ENCODE results near the gene CTNNBIP1.

Gene CTNNBIP1

GRCh38 chr1:9865724-9866123 is 44.3 kb downstream of the CTNNBIP1 start:
- TF ChIP-seq ISL1 (CRISPR knock-in tag; IDR thresholded peaks at IDR 0.05) (no peak), ZFP3 (CRISPR knock-in tag; IDR thresholded peaks at IDR 0.05) (no peak), ARNTL (CRISPR knock-in tag; IDR thresholded peaks at IDR 0.05; ENCODE audit: borderline replicate concordance, low read depth) (no peak), CSRNP3 (CRISPR knock-in tag; IDR thresholded peaks at IDR 0.05) (no peak), TCF4 (CRISPR knock-in tag; IDR thresholded peaks at IDR 0.05; ENCODE audit: borderline replicate concordance) (no peak), BACH2 (CRISPR knock-in tag; IDR thresholded peaks at IDR 0.05; ENCODE audit: borderline replicate concordance) (no peak), PPARA (CRISPR knock-in tag; IDR thresholded peaks at IDR 0.05; ENCODE audit: borderline replicate concordance) (no peak), ZFP30 (CRISPR knock-in tag; IDR thresholded peaks at IDR 0.05) (no peak), OSR1 (CRISPR knock-in tag; IDR thresholded peaks at IDR 0.05) (no peak), PATZ1 (CRISPR knock-in tag; IDR thresholded peaks at IDR 0.05; ENCODE audit: borderline replicate concordance) (no peak), TOX (CRISPR knock-in tag; IDR thresholded peaks at IDR 0.05; ENCODE audit: borderline replicate concordance) (no peak)
- TF ChIP-seq, protein P1, sequence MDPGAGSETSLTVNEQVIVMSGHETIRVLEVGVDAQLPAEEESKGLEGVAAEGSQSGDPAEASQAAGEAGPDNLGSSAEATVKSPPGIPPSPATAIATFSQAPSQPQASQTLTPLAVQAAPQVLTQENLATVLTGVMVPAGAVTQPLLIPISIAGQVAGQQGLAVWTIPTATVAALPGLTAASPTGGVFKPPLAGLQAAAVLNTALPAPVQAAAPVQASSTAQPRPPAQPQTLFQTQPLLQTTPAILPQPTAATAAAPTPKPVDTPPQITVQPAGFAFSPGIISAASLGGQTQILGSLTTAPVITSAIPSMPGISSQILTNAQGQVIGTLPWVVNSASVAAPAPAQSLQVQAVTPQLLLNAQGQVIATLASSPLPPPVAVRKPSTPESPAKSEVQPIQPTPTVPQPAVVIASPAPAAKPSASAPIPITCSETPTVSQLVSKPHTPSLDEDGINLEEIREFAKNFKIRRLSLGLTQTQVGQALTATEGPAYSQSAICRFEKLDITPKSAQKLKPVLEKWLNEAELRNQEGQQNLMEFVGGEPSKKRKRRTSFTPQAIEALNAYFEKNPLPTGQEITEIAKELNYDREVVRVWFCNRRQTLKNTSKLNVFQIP (CRISPR knock-in tag; IDR thresholded peaks at IDR 0.05; ENCODE audit: borderline replicate concordance, low read depth), result no peak
- ATAC-seq, result no peak

- TF ChIP-seq ZC3H10 (CRISPR knock-in tag; IDR thresholded peaks at IDR 0.05) (no peak), GLIS3 (CRISPR knock-in tag; IDR thresholded peaks at IDR 0.05) (no peak), TOX (CRISPR knock-in tag; IDR thresholded peaks at IDR 0.05; ENCODE audit: borderline replicate concordance) (no peak), TCF4 (CRISPR knock-in tag; IDR thresholded peaks at IDR 0.05; ENCODE audit: borderline replicate concordance) (no peak), ZFP30 (CRISPR knock-in tag; IDR thresholded peaks at IDR 0.05) (no peak), CSDC2 (CRISPR knock-in tag; IDR thresholded peaks at IDR 0.05) (no peak), RARB (CRISPR knock-in tag; IDR thresholded peaks at IDR 0.05) (no peak), ZFP3 (CRISPR knock-in tag; IDR thresholded peaks at IDR 0.05) (no peak), BACH2 (CRISPR knock-in tag; IDR thresholded peaks at IDR 0.05; ENCODE audit: borderline replicate concordance) (no peak), SNAI2 (CRISPR knock-in tag; IDR thresholded peaks at IDR 0.05) (no peak), OSR1 (CRISPR knock-in tag; IDR thresholded peaks at IDR 0.05) (no peak)
- TF ChIP-seq, protein P2, sequence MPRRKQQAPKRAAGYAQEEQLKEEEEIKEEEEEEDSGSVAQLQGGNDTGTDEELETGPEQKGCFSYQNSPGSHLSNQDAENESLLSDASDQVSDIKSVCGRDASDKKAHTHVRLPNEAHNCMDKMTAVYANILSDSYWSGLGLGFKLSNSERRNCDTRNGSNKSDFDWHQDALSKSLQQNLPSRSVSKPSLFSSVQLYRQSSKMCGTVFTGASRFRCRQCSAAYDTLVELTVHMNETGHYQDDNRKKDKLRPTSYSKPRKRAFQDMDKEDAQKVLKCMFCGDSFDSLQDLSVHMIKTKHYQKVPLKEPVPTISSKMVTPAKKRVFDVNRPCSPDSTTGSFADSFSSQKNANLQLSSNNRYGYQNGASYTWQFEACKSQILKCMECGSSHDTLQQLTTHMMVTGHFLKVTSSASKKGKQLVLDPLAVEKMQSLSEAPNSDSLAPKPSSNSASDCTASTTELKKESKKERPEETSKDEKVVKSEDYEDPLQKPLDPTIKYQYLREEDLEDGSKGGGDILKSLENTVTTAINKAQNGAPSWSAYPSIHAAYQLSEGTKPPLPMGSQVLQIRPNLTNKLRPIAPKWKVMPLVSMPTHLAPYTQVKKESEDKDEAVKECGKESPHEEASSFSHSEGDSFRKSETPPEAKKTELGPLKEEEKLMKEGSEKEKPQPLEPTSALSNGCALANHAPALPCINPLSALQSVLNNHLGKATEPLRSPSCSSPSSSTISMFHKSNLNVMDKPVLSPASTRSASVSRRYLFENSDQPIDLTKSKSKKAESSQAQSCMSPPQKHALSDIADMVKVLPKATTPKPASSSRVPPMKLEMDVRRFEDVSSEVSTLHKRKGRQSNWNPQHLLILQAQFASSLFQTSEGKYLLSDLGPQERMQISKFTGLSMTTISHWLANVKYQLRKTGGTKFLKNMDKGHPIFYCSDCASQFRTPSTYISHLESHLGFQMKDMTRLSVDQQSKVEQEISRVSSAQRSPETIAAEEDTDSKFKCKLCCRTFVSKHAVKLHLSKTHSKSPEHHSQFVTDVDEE (CRISPR knock-in tag; IDR thresholded peaks at IDR 0.05), result no peak
- no peak for ATAC-seq
Observed at GRCh38 chr1:9863371-9863770, 46.7 kb downstream of the CTNNBIP1 start.

DNA sequence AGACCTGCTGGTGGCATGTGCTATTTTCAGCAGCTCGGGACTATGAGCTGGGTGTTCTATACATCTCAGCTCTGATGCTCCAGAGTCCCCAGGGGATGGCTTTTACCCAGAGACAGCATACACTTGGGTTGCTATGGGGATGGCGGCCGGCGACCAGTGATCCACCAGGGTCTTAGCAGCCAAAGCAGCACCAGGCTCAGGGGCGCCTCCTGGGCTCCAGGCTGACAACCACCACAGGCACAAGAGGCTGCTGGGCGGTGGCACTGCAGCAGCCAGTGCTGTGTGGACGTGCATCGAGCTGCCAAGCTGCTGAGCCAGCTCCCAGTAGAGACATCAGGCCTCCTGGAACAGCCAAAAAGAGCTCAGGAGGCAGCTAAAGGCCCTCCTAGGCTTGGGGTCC is 48.7 kb downstream of the CTNNBIP1 start:
- TF ChIP-seq PPARA (CRISPR knock-in tag; IDR thresholded peaks at IDR 0.05; ENCODE audit: borderline replicate concordance) (no peak), ESRRG (CRISPR knock-in tag; IDR thresholded peaks at IDR 0.05) (no peak), ZFP3 (CRISPR knock-in tag; IDR thresholded peaks at IDR 0.05) (no peak), RARB (CRISPR knock-in tag; IDR thresholded peaks at IDR 0.05) (no peak), SNAI2 (CRISPR knock-in tag; IDR thresholded peaks at IDR 0.05) (no peak), ZNF565 (CRISPR knock-in tag; conservative IDR thresholded peaks at IDR 0.05; ENCODE audit: low read depth) (no peak), ISL1 (CRISPR knock-in tag; IDR thresholded peaks at IDR 0.05) (no peak), GLIS3 (CRISPR knock-in tag; IDR thresholded peaks at IDR 0.05) (no peak), ZFP30 (CRISPR knock-in tag; IDR thresholded peaks at IDR 0.05) (no peak), CSRNP3 (CRISPR knock-in tag; IDR thresholded peaks at IDR 0.05) (no peak), ZC3H10 (CRISPR knock-in tag; IDR thresholded peaks at IDR 0.05) (no peak), TCF4 (CRISPR knock-in tag; IDR thresholded peaks at IDR 0.05; ENCODE audit: borderline replicate concordance) (no peak), BACH2 (CRISPR knock-in tag; IDR thresholded peaks at IDR 0.05; ENCODE audit: borderline replicate concordance) (no peak), ZNF70 (CRISPR knock-in tag; IDR thresholded peaks at IDR 0.05) (no peak)
- TF ChIP-seq, protein P3, sequence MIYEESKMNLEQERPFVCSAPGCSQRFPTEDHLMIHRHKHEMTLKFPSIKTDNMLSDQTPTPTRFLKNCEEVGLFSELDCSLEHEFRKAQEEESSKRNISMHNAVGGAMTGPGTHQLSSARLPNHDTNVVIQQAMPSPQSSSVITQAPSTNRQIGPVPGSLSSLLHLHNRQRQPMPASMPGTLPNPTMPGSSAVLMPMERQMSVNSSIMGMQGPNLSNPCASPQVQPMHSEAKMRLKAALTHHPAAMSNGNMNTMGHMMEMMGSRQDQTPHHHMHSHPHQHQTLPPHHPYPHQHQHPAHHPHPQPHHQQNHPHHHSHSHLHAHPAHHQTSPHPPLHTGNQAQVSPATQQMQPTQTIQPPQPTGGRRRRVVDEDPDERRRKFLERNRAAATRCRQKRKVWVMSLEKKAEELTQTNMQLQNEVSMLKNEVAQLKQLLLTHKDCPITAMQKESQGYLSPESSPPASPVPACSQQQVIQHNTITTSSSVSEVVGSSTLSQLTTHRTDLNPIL (CRISPR knock-in tag; IDR thresholded peaks at IDR 0.05; ENCODE audit: low read depth), result no peak
- TF ChIP-seq, protein P1 (CRISPR knock-in tag; IDR thresholded peaks at IDR 0.05; ENCODE audit: borderline replicate concordance, low read depth), result no peak
- ATAC-seq, result no peak
